HCT116 (cell line): ENCODE measurements around the gene ADAM19. TPM values are rescaled to one million over a fixed set of nuclear protein-coding genes. Genes with fewer than 3 reads are reported as not detected.

Source experiments
- ATAC-seq: fragments of 200-7000 bp; cut with Tn5 transposase; 2 replicates; pipeline ENCODE4 v1.9.1; 2020; ENCODE audit warnings: mild to moderate bottlenecking, moderate library complexity
- BruUV-seq: library from RNA; stranded (reverse); fragments of 400-500 nt; replicated peaks from 2 replicates; lab custom pipeline; 2021; lab: Mats Ljungman, UMichigan
- CTCF ChIA-PET: fragments of 300-600 bp; sonication (Branson Sonifier 250); formaldehyde crosslinking; loops from one replicate; lab custom pipeline; 2021; ENCODE audit warnings: antibody characterized with exemption; lab: Charles Lee
- POLR2A ChIA-PET: fragments of 300-600, 350-600 bp; sonication (Branson Sonifier 250); formaldehyde crosslinking; loops from one replicate; lab custom pipeline; 2021; ENCODE audit warnings: antibody characterized with exemption; lab: Charles Lee
- RAD21 ChIA-PET, 2 experiments: fragments of 300-600 bp; sonication (Branson Sonifier 250); formaldehyde crosslinking; loops; one replicate each; lab custom pipeline; 2023; ENCODE audit warnings: low total read pairs in 2 of 2; ENCODE audit not compliant: uncharacterized antibody in 2 of 2, unreplicated experiment in 2 of 2, low non-redundant PET in 1 of 2; lab: Charles Lee
- DNase-seq: peaks from one replicate; pipeline ENCODE4 v3.0.0-alpha.2; 2010; ENCODE audit warnings: low read depth, low spot score
- H2AFZ ChIP-seq: fragments of 200-600 bp; shearing (Covaris generic), sonication (generic); 2 replicates; pipeline ENCODE4 v1.6.1; 2017; ENCODE audit warnings: low read depth, mixed run types, mixed read lengths, antibody characterized with exemption, low read length; ENCODE audit not compliant: poor library complexity, severe bottlenecking
- H3K27ac ChIP-seq: 2 replicates; pipeline ENCODE4 v1.5.1; 2012; ENCODE audit warnings: low read depth, low read length
- H3K27me3 ChIP-seq: fragments of 200-600 bp; sonication (generic); 2 replicates; pipeline ENCODE4 v1.6.1; 2016; ENCODE audit warnings: mixed run types, low read length, mixed read lengths; ENCODE audit not compliant: insufficient read depth
- H3K36me3 ChIP-seq, 2 experiments: fragments of 200-500 bp in 1 of 2; fragments of 200-600 bp in 1 of 2; sonication (Bioruptor generic) in 1 of 2; sonication (generic) in 1 of 2; 2 replicates each; pipeline versions ENCODE4 v1.5.1 to v1.6.1; 2014 to 2016; ENCODE audit warnings: low read length in 2 of 2, inconsistent platforms in 1 of 2, mixed read lengths in 1 of 2, mixed run types in 1 of 2; ENCODE audit not compliant: insufficient read depth in 2 of 2, control insufficient read depth in 1 of 2
- H3K4me1 ChIP-seq, 2 experiments: fragments of 200-600 bp in 1 of 2; sonication (generic) in 1 of 2; 2 replicates each; pipeline versions ENCODE4 v1.5.1 to v1.6.1; 2012 to 2017; ENCODE audit warnings: low read length in 2 of 2, inconsistent platforms in 1 of 2, mild to moderate bottlenecking in 1 of 2, mixed read lengths in 1 of 2, mixed run types in 1 of 2, moderate library complexity in 1 of 2; ENCODE audit not compliant: insufficient read depth in 2 of 2, control insufficient read depth in 1 of 2
- H3K4me2 ChIP-seq: fragments of 200-600 bp; sonication (generic); 2 replicates; pipeline ENCODE4 v1.6.1; 2017; ENCODE audit warnings: mixed run types, low read length, mixed read lengths
- H3K4me3 ChIP-seq, 2 experiments: fragments of 200-600 bp in 1 of 2; sonication (generic) in 1 of 2; replicated peaks in 1 of 2; 2 replicates each; pipeline ENCODE4 v1.5.1; 2011 to 2016; ENCODE audit warnings: low read length in 2 of 2, control low read depth in 1 of 2, low read depth in 1 of 2, mild to moderate bottlenecking in 1 of 2, mixed read lengths in 1 of 2, mixed run types in 1 of 2
- H3K79me2 ChIP-seq: fragments of 200-600 bp; sonication (generic); 2 replicates; pipeline ENCODE4 v1.6.1; 2017; ENCODE audit warnings: mild to moderate bottlenecking, mixed run types, low read length, moderate library complexity, mixed read lengths; ENCODE audit not compliant: insufficient read depth
- H3K9ac ChIP-seq: fragments of 200-600 bp; sonication (generic); 2 replicates; pipeline ENCODE4 v1.6.1; 2016; ENCODE audit warnings: low read length, mixed read lengths
- H3K9me2 ChIP-seq: fragments of 200-600 bp; sonication (generic), shearing (Covaris generic); 2 replicates; pipeline ENCODE4 v1.6.1; 2017; ENCODE audit warnings: mixed run types, mild to moderate bottlenecking, moderate library complexity; ENCODE audit not compliant: insufficient read depth
- H3K9me3 ChIP-seq, 2 experiments: fragments of 200-500 bp in 1 of 2; fragments of 200-600 bp in 1 of 2; sonication (Bioruptor generic) in 1 of 2; sonication (generic) in 1 of 2; 2 replicates each; pipeline ENCODE4 v1.6.1; 2014 to 2017; ENCODE audit warnings: low read length in 2 of 2, mixed read lengths in 2 of 2, inconsistent platforms in 1 of 2, low read depth in 1 of 2, mild to moderate bottlenecking in 1 of 2, mixed run types in 1 of 2, moderate library complexity in 1 of 2; ENCODE audit not compliant: control insufficient read depth in 1 of 2, insufficient read depth in 1 of 2
- H4K20me1 ChIP-seq: fragments of 200-600 bp; sonication (generic), shearing (Covaris generic); 2 replicates; pipeline ENCODE4 v1.6.1; 2017; ENCODE audit warnings: mixed run types, mild to moderate bottlenecking, moderate library complexity; ENCODE audit not compliant: insufficient read depth
- ATF3 ChIP-seq: IDR thresholded peaks from 2 replicates; pipeline ENCODE4 v1.6.1; 2012
- CBX3 ChIP-seq: IDR thresholded peaks from 2 replicates; pipeline ENCODE4 v1.6.1; 2012; ENCODE audit warnings: low read depth
- CEBPB ChIP-seq: IDR thresholded peaks from 2 replicates; pipeline ENCODE4 v1.6.1; 2012; ENCODE audit warnings: low read depth
- CTCF ChIP-seq, 3 experiments: fragments of 200-600 bp in 1 of 3; sonication (generic) in 1 of 3; IDR thresholded peaks in 2 of 3; conservative IDR thresholded peaks in 1 of 3; 2 replicates each; pipeline ENCODE4 v1.5.1; 2012 to 2017; ENCODE audit warnings: low read depth in 2 of 3, low read length in 2 of 3, antibody characterized with exemption in 1 of 3, borderline replicate concordance in 1 of 3, control low read depth in 1 of 3, mild to moderate bottlenecking in 1 of 3, mixed read lengths in 1 of 3, mixed run types in 1 of 3, moderate library complexity in 1 of 3; ENCODE audit not compliant: insufficient read depth in 1 of 3
- ELF1 ChIP-seq: IDR thresholded peaks from 2 replicates; pipeline ENCODE4 v1.6.1; 2012; ENCODE audit warnings: low read depth, borderline replicate concordance
- EZH2phosphoT487 ChIP-seq: fragments of 200-600 bp; IDR thresholded peaks from 2 replicates; pipeline ENCODE4 v1.6.1; 2018; ENCODE audit warnings: antibody characterized with exemption, borderline replicate concordance
- FOSL1 ChIP-seq: IDR thresholded peaks from 2 replicates; pipeline ENCODE4 v1.6.1; 2012; ENCODE audit warnings: low read depth
- JUND ChIP-seq: IDR thresholded peaks from 2 replicates; pipeline ENCODE4 v1.6.1; 2012
- MAX ChIP-seq: IDR thresholded peaks from 2 replicates; pipeline ENCODE4 v1.6.1; 2012
- POLR2A ChIP-seq: IDR thresholded peaks from 2 replicates; pipeline ENCODE4 v1.7.0; 2011; ENCODE audit warnings: borderline replicate concordance; ENCODE audit not compliant: insufficient read depth, insufficient read length; ENCODE audit errors: extremely low read depth
- POLR2AphosphoS5 ChIP-seq: IDR thresholded peaks from 2 replicates; pipeline ENCODE4 v1.6.1; 2011; ENCODE audit warnings: mild to moderate bottlenecking, low read depth, low read length, moderate library complexity
- SIN3A ChIP-seq: IDR thresholded peaks from 2 replicates; pipeline ENCODE4 v1.6.1; 2012; ENCODE audit warnings: low read depth
- SP1 ChIP-seq: IDR thresholded peaks from 2 replicates; pipeline ENCODE4 v1.6.1; 2012; ENCODE audit warnings: low read depth
- SRF ChIP-seq: IDR thresholded peaks from 2 replicates; pipeline ENCODE4 v1.6.1; 2012; ENCODE audit warnings: low read depth
- TCF7L2 ChIP-seq: IDR thresholded peaks from 2 replicates; pipeline ENCODE4 v1.7.0; 2011; ENCODE audit warnings: borderline replicate concordance, inconsistent platforms; ENCODE audit not compliant: insufficient read depth, insufficient read length; ENCODE audit errors: extremely low read depth
- YY1 ChIP-seq: IDR thresholded peaks from 2 replicates; pipeline ENCODE4 v1.6.1; 2011; ENCODE audit warnings: low read length, low read depth, moderate library complexity, mild to moderate bottlenecking; ENCODE audit not compliant: insufficient replicate concordance; ENCODE audit errors: extremely low read depth
- ZBTB33 ChIP-seq: IDR thresholded peaks from 2 replicates; pipeline ENCODE4 v1.6.1; 2011; ENCODE audit warnings: mild to moderate bottlenecking, low read length, moderate library complexity; ENCODE audit not compliant: insufficient replicate concordance; ENCODE audit errors: extremely low read depth
- ZFX ChIP-seq: fragments of 450-650 bp; IDR thresholded peaks from 2 replicates; pipeline ENCODE4 v1.6.1; 2017
- ZNF274 ChIP-seq: fragments of 200-500 bp; sonication (Bioruptor generic); IDR thresholded peaks from 2 replicates; pipeline ENCODE4 v1.6.1; 2014; ENCODE audit warnings: mild to moderate bottlenecking, low read depth, low read length, inconsistent platforms
- intact Hi-C: fragments of 100-400 bp; cut with micrococcal nuclease; formaldehyde crosslinking; loops from 2 replicates; pipeline ENCODE4 v1.10.0; 2022
- total RNA-seq: library from RNA; stranded (reverse); gene quantifications from one replicate; pipeline ENCODE4 v1.2.1, GENCODE V29; 2021; ENCODE audit not compliant: unreplicated experiment

ADAM19 gene
- total RNA-seq, 1 experiment from 2014 or later, result 77.3 TPM

GRCh38 chr5:157538311-157538710, 37.3 kb downstream of the ADAM19 start:
- Histone ChIP-seq H3K9ac (no peak overlapping the region), H3K27ac (no peak overlapping the region), H3K4me3 (no peak overlapping the region), H4K20me1 (no peaks in the 10 kb centered on the region)
- TF ChIP-seq YY1 (no peak), ATF3 (no peak), MAX (no peak), TCF7L2 (no peak), EZH2phosphoT487 (no peak), SIN3A (no peak), FOSL1 (no peak), SRF (no peak), POLR2AphosphoS5 (no peak), CEBPB (no peak), CTCF (IDR thresholded peaks at IDR 0.05 in 2 of 3, conservative IDR thresholded peaks at IDR 0.05 in 1 of 3; ENCODE audit: borderline replicate concordance in 1 of 3, insufficient read depth in 1 of 3, low read depth in 2 of 3, low read length in 2 of 3) (no peak), ZBTB33 (no peak), ELF1 (no peak), ZNF274 (no peak), ZFX (no peak), CBX3 (no peak), SP1 (no peak), JUND (no peak), POLR2A (no peak)
- TF ChIP-seq, all 23 proteins: peak for 0
- H3K4me1 ChIP-seq, result peaks cover under 1 to 18% of the 10 kb centered on the region in 2 experiments; a peak in 1 of 4 replicates
- peaks cover 50% of the 10 kb centered on the region; the same call in 1 of the 2 replicates for H3K79me2 ChIP-seq
- no peak for ATAC-seq
- no peak overlapping the region for H2AFZ ChIP-seq
- H3K27me3 ChIP-seq, result no peaks in the 10 kb centered on the region
- ChIA-PET CTCF (no interaction called here), RAD21 (no interaction called here), POLR2A (no interaction called here)
- no TSS peak for BruUV-seq
- no peak overlapping the region for H3K4me2 ChIP-seq
- H3K9me2 ChIP-seq, result peaks cover 3% of the 10 kb centered on the region; the same call in 1 of the 2 replicates
- H3K36me3 ChIP-seq, result peaks cover 9 to 16% of the 10 kb centered on the region in 2 experiments; a peak in 3 of 4 replicates
- intact Hi-C loops, result no loop called here
- no peaks in the 10 kb centered on the region for H3K9me3 ChIP-seq
- no peak for DNase-seq
